Kidney capillary endothelial cell (primary cell): ENCODE results near the gene AOAH.
"Not testable (repeated sequence)": the region's sequence is repeated elsewhere in the genome, so short reads cannot be mapped to it uniquely, and the experiment has no call there.

Experiments
- DNase-seq: peaks from one replicate; pipeline ENCODE4 v3.0.0-alpha.2; 2018; ENCODE audit warnings: low spot score

Gene AOAH

DNA sequence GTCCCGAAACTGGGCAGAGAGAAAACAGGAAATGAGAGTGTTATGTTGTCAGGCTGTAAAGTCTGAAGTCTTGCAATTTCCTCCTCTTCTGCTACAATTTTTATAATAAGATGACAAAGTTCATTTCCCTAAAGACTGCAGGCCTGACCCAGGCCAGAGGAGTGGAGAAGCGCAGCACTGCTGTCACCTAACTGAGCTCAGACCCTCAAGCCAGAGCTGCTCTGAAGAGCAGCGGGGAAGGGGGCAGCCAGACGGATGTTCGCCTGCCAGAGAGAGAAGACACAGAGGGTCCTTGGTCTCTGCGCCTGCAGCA, 12.6 kb upstream of the AOAH start:
- DNase-seq: peak; percentile 4

GRCh38 chr7:36736090-36736898, 12.0 kb upstream of the AOAH start:
- DNase-seq: no peak

DNA sequence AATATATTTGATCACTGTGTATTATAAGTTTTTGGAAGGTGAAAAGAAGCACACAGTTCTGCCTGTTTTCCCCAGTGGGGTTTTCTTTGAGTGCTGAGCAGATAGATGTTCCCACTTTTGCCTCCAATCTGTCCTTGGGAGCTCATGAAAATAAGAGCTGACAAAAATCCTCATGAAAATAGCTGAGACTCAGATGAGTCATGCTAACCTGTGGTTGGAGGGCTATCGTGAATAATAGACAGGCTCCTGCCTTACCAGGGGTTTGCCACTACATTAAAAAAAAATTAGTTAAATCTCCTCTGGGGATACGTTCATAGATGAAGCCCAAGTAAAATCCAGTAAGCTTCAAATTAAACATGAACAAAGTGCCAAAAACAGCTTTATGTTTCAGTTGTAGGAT, 10.9 kb upstream of the AOAH start:
- no peak for DNase-seq

- DNase-seq: no peak
Measured at GRCh38 chr7:36734731-36735130, 10.4 kb upstream of the AOAH start.

DNA sequence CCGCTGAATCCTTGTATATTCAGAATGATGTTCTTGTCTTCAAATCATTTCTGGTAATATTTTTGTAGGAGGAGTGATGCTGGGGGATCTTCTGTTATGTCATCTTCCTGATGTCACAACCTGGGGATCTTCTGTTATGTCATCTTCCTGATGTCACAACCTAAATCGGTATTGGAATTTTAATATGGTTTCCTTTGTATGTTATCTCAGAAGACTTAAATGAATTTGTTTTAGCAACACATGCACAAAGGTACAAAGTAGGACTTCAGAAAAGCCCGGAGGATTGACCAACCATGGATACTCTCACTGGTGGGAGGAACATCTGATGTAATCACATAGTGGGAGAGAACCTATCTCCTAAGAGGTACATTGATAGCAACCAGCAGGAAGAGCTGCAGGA, 9.1 kb upstream of the AOAH start:
- no peak for DNase-seq

DNA sequence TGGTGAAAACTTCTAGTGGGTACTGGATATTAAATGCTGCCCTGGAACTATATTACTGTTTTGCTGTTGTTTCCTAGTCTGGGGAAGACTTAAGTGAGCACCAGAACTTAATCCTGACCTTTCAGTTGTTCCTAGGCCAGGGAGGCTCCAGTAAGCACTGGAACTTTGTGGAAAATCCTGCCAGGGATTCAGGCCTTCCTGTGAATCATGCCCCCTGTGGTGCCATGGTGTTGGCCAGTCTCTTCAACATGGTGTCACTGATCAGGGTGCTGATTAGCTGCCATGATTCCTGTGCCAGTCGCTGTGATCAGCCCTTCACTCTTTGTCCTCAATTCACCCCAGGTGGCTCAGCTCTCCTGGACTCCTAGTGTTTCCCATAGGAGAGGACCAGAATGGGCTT, 8.5 kb upstream of the AOAH start:
- no peak for DNase-seq

DNA sequence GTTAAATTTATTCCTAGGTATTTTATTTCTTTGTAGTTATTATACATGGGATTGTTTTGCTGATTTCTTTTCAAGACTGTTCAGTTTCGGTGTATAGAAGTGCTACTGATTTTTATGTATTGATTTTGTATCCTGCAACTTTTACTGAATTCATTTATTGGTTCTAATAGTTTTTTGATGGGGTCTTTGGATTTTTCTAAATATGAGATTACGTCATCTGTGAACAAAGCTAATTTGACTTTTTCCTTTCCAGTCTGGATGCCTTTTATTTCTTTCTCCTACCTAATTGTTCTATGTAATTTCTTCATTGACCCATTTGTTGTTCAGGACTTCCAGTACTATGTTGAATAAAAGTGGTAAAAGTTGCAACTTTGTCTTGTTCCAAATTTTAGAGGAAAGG, 5.8 kb upstream of the AOAH start:
- no peak for DNase-seq

- no peak for DNase-seq
Measured at GRCh38 chr7:36728143-36728542, 3.8 kb upstream of the AOAH start.

GRCh38 chr7:36726806-36727503, 2.7 kb upstream of the AOAH start:
- DNase-seq: no peak

- DNase-seq: no peak
Measured at GRCh38 chr7:36726311-36726710, 2.0 kb upstream of the AOAH start.

DNA sequence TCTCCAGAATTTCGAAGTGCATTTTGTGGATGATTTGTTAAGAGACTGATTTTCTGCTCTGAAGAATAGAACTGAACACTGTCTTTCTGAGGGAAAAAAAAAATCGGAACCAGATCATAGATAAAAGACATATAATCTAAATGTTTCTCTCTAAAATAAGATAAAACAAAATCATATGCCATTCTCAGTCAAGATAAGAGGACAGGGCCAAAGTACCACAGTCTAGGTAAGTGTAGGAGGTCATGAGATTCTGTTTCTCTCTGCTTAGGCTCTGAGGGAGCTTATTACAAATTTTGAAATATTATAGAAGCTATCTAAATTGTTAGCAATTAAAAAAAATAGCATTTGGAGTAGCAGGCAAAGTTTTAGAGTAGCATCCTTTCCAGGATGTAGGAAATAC, 702 bp upstream of the AOAH start:
- no peak for DNase-seq

DNA sequence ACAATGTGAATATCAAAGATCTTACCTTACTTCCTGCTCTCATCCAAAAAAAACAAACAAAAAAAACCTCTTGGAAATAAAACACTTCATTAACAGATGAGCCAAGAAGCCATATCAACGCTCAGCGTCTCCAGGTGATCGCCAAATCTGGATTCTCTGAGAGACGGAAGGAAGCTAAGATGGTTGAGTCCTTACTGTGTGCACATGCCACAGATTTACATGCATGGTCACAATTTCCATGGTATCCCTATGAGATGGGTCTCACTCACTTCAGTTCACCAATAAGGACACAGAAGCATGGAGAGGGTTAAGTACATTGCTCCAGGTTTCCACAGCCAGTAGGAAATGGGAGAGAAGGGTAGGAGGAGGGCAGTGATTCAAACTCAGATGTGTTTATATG, 1.0 kb downstream of the AOAH start:
- no peak for DNase-seq

- DNase-seq: no peak
Measured at GRCh38 chr7:36719083-36719632, 5.1 kb downstream of the AOAH start.

DNA sequence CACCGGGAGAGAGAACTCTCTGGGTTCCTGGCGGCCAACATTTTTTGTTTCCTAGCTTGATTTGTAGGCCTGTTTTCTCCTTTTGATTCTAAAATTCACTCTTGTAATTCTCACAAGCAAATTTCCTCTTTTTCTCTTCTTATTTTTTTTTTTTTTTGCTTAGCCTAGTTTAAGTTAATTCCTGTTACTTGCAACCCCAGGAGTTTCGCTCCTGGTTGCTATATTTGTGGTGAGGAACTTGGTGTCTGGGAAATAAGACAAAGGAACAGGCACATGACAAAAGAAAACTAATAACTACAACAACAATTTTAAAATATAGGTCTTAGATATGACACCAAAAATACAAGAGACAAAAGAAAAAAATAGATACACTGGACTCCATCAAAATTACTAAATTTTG, 6.7 kb downstream of the AOAH start:
- DNase-seq: no peak

GRCh38 chr7:36716802-36717201, 7.5 kb downstream of the AOAH start:
- DNase-seq: not testable (repeated sequence)

DNA sequence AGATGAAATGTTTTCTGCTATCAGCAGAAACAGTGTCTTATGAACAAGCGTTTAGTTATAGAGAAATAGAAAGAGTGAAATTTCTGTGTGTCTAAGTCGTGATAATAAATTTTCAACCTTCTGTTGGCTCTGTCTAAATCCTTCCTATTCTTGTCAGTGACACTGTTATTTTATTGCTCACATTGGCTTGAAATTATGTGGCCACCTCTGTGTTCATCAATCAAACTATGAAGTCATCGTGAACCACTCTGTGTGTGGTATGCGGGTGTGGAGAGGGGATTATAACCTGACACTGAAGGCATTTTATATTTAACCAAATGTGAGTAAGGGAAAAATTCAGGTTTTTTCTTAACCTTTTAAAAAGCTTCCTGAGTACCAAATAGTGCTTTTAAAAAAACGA, 12.3 kb downstream of the AOAH start:
- DNase-seq: no peak

DNA sequence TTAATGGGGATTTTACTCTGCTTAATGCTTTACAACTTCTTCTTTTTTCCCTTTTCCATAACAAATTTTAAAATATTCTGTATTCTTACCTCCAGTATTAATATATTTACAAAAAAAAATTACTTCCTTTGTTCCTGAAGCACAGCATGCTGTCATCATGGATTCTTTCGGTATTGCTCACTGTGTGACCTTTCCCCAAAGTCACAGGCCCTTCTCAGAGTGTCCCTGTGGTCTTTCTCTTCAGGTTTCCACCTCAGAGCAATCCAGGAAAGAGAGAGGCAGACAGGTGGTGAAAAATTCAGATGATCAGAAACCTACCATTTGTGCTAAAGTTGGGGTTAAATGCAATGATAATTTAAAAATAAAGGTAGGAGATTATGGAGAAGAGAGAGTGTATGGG, 13.0 kb downstream of the AOAH start:
- no peak for DNase-seq

GRCh38 chr7:36710186-36710791, 14.0 kb downstream of the AOAH start:
- DNase-seq: no peak

DNA sequence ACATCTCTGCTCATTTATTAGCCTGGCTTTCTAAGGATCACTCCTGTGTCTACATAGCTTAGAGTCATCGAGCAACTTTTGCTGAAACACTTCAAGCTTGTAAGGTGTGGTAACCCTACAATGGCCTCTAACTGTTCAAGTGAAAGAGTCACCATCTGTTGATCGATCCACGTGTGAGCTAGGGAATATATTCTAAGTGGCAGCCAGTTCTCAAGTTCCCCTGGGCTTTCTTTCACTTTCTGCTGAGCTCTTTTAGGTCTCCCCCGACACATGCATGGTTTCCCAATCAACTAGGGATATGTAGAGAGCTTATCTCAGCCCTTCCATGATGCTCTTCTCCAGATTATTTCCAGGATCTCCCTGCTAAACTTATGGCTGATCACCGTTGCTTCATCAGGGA, 15.5 kb downstream of the AOAH start:
- DNase-seq: no peak

DNA sequence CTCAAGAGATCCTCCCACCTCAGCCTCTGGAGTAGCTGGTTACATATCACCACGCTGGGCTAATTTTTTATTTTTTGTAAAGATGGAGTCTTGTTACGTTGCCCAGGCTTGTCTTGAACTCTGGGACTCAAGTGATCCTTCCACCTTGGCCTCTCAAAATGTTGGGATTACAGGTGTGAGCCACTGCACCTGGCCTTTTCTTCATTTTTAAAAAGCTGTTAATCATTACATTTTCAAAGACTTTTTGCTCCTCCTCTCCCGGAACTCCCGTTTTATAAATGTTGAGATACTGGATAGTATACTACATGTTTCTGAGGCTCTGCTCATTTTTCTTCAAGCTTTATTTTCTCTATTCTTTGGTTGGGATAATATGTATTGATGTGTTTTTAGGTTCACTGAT, 16.4 kb downstream of the AOAH start:
- no peak for DNase-seq

DNA sequence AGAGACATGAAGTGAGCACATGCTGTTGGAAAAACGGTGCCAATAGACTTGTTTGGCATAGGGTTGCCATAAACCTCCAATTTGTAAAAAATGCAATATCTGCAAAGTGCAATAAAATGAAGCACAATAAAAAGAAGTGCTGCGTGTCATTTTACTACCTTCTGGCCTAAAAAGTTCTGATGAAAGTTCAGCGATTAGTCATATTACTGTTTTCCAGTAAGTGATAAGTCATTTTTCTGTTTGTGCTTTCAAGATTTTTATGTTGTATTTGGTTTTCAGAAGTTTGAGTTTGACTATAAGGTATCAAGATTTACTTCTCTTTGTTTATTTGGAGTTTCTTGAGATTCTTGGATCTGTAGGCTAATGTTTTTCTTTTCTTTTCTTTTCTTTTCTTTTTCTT, 16.8 kb downstream of the AOAH start:
- DNase-seq: no peak

- DNase-seq: not testable (repeated sequence)
Measured at GRCh38 chr7:36703860-36704259, 20.4 kb downstream of the AOAH start.

DNA sequence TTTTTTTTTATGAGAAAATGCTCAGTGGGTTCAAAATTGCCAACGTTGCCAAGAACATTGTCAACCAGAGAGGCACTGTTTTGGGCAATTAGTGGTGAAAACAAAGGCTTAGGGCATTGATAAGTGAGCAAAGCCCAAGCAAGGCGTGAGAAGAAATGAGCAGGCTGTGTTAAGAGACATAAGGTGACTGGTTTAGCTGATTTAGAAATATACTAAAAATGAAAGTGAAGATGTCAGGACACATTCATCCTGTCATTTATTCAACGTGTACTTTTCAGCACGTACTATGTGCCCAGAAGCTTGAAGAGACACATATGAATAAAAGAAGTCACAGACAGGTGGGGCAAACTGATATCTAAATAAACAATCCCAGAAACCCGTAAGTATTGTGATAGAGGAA, 31.8 kb downstream of the AOAH start:
- no peak for DNase-seq
